Non-pigmented ciliary epithelial cell (primary cell): ENCODE data around the gene SNIP1.
"Not testable (repeated sequence)": the region's sequence is repeated elsewhere in the genome, so short reads cannot be mapped to it uniquely, and the experiment has no call there.

Source experiments
- DNase-seq: peaks from one replicate; pipeline ENCODE4 v3.0.0-alpha.2; 2010; ENCODE audit warnings: low read depth

The SNIP1 gene, protein sequence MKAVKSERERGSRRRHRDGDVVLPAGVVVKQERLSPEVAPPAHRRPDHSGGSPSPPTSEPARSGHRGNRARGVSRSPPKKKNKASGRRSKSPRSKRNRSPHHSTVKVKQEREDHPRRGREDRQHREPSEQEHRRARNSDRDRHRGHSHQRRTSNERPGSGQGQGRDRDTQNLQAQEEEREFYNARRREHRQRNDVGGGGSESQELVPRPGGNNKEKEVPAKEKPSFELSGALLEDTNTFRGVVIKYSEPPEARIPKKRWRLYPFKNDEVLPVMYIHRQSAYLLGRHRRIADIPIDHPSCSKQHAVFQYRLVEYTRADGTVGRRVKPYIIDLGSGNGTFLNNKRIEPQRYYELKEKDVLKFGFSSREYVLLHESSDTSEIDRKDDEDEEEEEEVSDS

DNA sequence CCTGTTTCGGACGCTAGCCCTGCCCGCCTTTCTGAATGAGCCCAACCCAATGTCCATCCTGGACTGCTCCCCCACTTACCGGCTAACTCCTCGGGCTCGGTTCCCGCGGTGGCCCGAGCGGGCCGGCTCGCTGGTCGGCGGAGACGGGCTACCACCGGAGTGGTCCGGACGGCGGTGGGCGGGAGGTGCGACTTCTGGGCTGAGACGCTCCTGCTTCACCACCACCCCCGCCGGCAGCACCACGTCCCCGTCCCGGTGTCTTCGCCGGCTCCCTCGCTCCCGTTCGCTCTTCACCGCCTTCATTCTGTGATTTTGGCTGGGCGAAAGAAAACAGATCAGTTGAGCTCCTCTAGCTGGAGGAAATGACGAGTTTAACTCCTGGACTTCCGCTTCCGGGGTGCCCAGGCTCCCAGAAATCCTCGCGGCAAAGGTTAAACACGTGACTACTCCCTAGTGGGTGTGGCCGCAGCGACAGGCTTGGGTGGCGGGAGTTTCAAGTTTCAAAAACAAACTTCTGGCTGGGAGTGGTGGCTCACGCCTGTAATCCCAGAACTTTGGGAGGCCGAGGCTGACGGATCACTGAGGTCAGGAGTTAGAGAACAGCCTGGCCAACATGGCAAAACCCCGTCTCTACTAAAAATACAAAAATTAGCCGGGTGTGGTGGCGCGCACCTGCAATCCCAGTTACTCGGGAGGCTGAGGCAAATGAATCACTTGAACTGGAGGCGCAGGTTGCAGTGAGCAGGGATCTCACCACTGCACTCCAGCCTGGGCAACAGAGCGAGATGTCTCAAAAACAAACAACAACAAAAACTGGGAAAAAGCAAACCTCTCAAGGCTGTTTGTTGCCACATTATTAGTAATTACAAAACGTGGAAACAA lies at the start of gene SNIP1:
SNIP1 (minus strand) TSS at position 367 of the 882 bp plus-strand sequence; CDS start at position 303, 64 bp downstream.
- DNase-seq: peak; percentile 70

DNA sequence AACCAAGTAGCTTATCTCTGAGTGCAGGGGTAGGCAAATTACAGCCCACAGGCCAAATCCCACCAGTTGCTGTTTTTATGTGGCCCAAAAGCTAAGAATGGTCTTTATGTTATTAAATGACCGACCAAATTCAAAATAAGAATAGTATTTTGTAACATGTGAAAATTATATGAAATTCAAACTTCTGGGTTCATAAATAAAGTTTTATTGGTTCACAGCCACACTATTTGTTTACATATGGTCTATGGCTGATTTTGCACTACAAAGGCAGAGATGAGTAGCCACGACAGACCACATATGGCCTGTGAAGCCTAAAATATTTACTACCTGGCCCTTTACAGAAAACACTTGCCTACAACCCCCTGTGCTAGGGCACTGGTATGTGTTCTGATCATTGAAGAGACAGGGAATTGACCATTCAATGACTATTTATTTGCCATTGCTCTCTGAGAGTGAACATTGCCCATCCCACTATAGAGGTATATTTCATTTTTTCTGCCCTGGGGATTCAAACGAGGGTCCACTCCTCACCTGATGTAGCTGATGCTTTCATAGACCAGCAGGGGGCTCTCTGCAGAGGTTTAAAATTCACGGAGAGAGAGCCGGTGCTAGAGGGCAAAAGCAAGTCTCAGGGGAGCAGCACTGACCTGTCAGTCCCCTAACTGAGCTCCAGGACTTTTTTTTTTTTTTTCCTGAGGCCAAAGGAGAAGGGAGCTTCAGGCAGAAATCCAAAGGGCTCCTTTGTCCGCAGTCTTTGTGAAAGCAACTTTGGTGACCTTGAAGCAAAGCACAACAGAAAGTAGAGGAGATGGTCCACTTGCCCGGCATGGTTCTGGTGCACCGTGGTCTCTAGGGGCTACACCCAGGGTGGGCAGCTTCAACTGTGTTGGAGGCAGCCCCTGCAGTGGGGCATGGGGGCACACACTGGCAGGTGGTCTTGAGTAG lies 48.9 kb upstream of the SNIP1 start:
- no peak for DNase-seq

DNA sequence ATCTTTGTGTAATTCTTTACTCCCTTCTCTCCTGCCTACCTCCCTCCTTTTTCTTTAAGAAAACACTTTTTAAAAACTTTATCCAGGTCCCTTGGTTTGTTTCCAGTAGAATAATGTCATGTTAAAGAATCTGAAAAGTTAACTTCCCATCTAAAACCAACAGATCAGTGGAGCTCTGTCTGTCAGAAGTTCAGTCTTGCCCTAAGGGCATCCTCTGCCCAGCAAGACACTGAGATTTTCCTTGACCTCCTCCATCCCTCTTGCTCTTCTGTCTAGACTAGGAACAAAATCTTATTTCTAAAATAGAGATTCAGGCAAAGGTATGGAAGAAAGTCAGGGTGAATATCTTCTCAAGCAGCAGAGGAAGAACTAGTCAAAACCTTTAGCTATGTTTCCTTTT lies 47.3 kb upstream of the SNIP1 start:
- no peak for DNase-seq

DNA sequence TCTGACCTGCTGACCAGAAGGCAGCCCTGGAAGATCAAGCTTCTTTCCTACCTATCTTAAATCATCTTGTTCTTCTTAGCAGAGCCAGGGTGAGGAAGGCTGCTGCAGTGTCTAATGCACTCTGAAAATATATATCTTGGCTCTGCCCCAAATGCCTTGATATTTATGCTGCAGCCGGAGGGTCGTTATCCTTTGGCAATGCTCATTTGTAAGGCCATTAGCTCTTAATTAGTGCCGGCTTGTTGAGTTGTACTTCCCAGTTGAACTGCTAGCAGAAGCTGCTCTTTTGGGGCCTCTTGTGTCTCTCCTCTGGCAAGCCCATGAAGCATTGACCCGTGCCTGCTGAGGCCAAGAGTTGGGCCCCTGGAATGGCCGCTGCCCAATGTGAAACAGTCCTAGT lies 45.8 kb upstream of the SNIP1 start:
- no peak for DNase-seq

DNA sequence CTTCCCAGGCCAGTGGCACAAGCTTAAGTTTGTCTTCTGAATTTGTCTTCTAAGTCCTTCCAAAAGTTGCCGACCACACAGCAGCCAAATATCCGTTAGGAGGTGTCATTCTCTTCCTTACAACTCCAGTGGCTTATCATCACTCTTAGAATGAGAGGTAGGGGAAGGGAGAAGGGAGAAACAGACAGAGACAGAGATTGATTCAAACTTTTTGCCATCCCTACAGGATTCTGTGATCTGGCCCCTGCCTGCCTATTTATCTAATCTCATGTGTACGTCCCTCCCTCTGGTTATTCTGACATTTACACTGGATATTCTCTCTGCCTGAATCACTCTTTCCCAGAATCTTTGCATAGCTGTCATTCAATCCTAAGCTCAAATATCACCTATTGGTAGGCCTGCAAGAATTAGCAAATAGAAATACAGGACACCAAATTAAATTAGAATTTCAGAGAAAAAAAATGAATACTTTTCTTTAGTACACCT lies 42.1 kb upstream of the SNIP1 start:
- DNase-seq: no peak

DNA sequence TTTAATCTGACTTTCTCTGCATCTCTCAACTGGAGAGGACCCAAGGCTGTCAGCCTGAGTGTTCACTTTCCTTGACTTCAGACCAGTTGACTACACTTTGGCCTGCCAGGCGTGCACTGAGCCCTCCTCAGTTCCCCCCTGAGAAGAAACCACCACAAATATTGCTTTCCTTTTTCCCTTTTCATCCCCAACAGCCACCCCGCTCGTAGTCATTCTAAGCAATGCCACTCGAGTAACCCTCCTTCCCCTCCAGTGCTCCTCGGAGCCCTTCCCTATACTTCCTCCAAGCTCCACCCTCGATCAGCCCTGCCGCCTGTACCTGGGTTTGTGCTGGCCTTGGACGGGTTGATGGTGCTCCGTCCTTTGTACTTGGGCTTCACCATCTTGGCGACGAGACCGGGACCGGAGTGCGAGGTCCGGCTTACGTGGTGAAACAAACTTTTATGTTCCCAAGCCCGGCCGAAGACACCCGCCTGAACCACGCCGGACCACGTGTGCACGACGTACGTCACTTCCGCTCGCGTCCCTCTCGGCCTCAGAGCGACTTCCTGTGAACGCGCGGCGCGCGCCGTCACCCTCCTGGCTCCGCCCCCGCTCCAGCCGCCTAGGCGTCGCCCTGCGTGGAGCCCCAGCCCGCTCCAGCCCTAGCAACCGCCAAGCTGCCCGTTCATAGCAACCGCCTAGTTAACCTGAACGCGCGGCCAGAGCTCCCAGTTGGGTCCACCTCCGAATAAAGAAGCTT lies 41.5 kb upstream of the SNIP1 start, which contains the start of gene GNL2:
GNL2 (minus strand) TSS at position 498 of the 742 bp plus-strand sequence; CDS start at position 383, 115 bp downstream.
- DNase-seq: peak; percentile 82

DNA sequence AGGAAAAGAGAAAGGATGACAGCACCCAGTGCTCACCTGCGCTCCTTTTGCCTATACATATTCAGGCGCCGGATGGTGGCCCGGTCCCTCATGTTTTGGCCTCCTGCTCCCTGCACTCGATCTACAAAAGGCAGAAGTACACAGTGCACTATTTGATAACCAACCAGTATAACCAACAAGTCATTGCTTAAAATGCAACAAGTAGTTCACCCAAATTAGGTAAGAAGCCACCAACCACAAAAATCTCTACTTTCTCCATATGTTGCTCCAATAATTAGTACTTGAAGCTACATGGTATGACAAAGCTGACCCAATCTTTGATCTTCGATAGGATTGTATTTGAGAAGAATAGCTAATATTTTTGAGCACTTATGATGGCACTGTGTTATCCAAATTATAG lies 39.6 kb upstream of the SNIP1 start:
- DNase-seq: no peak

DNA sequence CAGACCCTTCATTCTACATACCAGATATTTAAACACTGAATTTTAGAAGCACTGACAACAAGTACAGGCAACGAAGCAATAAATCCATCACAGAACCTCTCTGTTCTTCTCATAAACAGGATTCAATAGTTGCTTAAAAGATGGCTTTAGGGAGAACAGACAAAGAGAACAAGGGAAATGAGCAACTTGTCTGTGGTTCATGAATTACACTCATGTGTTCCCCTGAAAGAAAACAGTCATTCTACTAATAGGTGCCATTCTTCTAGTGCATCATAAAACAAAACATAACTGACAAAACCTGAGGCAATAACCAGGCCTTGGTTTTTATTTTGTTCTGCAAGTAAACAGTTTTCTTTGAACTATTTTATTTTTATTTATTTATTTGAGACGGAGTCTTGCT lies 34.8 kb upstream of the SNIP1 start:
- DNase-seq: no peak

DNA sequence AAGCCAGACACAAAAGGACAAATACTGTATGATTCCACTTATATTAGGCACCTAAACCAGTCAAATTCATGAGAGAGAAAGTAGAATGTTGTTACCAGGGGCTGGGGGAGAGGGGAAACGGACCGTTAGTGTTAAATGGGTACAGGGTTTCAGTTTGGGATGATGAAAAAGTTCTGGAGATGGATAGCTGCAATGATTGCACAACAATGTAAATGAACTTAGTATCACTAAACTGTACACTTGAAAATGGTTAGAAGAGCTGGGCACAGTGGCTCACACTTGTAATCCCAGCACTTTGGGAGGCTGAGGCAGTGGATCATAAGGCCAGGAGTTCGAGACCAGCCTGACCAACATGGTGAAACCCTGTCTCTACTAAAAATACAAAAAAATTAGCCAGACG lies 30.5 kb upstream of the SNIP1 start:
- not testable (repeated sequence) for DNase-seq

DNA sequence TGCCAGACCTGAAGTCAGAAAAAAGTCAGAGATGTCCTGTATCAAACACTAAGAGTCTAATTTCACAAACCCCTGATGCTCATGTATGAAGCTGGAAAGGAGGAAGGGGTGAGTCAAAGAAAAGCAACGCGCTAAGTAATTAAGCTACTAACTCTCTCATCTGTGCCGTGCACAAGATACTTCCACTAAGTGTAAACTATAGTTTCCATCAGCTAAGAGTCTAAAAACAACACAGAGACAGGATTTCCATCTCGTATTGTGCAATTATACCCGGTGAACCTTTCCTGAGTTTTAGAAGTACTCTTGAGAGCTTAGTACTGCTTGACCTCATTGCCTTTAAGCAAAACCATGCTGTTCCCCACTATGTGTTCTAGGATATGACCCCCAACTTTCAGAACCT lies 21.6 kb upstream of the SNIP1 start:
- DNase-seq: peak; percentile 19

DNA sequence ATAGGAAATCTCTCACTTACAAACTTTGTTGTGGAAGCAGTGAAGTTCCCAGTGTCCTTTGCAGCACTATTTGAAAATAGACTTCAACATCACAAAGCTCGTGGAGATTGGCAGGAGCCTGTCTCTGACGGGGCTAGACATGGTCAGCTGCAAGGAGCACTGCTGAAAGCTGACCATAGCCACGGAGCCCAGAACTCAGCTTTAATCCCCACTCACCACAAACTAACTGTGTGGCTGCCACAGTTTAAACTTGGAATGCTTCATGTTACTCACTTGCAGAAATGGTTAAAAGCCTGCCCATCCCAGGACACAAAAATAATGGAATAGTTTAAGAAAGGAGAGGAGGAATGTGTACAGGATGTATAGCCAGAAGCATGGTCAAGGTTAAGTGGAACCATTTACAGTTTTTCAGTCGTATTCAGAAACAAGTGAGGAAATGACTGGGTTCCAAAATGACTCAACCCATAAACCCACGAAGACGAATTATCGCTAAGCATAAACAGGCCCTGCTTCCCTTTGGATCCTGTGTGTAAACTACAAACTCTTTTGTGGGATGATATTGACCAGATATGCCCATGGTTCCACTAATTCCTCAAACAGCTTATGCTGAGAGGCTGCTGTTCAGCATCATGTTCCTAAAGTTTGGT lies 20.9 kb upstream of the SNIP1 start:
- DNase-seq: peak; percentile 56

DNA sequence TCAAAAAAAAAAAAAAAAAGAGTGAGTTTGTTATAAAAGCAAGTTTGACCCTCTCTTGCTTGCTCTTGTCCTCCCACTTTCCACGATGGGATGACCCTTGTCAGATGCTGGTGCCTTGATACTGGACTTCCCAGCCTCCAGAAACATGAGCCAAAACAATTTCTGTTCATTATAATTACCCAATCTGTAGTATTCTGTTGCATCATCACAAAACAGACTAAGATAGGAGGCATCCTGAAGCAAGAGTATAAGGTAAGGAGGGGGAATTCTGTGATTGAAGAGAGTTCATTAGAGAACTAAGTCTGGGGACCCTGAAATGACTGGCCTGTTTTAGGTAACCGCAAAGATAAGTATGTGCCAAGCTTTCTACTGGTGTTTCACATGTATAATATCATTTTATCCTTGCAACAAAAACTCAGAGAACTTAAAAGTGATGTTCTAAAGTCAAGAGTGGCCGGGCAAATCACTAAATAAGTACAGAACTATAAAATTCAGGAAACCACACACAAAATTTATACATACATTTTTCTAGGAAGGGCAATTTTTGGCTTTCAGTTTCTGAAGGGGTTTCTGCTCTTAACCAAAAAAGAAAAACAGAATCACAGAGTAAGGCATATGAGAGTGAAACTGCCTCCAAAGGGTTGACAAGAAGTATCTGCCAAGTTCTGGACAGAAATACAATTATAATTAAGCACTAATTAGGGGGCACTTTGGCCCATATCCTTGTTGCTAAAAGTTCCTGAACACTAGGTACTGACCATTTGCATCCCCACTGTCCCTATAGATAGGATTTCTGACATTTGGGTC lies 16.6 kb upstream of the SNIP1 start:
- no peak for DNase-seq

DNA sequence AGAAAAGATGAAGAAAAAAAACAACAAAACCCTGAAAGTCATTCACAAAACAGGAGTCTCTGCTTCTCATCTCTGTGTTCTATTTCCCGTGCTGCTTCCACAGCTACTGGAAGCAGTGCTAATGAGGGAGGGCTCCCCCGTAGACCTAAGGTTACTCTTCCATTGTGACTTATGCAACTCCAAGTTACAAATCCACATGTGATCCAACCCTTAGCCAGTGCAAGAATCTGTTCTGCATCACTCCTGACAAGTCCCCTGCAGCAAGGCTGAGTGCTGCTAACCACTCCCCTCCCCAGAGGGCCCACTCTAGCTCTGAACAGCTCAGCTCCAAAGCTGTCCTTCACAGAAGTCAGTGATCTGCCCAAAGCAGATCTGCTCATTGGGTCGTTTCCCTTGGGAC lies 12.9 kb upstream of the SNIP1 start:
- no peak for DNase-seq

DNA sequence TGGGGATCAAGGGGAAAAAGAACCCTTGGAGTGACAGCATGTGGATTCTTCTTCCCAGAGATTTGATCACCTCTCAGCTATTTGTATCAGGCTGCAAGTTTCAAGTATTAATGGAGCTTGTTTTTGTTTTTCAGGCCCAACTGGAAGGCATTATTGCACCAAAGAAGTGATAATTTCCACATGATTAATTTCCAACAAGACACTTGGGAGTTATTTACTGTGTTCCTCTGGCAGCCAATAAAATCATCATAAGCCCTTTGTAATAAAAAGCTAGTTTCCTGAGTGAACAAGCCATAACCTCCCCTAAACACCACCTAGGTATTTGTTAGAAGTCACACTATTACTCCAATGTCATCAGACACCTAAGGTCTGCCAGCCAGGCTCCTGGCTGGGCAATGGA lies 10.8 kb upstream of the SNIP1 start:
- DNase-seq: no peak

DNA sequence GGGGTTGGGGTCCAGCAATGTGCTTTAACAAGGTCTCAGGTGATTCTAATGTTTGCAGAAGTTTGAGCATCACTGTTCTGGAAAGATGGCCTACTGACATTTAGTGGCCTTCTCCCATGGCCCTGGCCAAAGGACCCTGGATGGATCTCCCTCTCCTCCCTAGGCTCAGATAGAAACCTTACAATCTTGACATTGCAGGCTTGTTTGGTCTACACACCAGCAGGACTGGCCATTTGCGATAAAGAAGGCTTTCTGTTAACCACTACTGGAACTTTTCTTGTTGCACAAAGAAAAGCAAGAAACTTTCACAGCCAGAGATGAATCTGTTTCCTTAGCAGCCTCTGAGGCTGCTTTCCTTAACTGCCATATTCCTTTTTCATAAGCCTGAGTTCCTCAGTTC lies 8.9 kb upstream of the SNIP1 start:
- DNase-seq: no peak

DNA sequence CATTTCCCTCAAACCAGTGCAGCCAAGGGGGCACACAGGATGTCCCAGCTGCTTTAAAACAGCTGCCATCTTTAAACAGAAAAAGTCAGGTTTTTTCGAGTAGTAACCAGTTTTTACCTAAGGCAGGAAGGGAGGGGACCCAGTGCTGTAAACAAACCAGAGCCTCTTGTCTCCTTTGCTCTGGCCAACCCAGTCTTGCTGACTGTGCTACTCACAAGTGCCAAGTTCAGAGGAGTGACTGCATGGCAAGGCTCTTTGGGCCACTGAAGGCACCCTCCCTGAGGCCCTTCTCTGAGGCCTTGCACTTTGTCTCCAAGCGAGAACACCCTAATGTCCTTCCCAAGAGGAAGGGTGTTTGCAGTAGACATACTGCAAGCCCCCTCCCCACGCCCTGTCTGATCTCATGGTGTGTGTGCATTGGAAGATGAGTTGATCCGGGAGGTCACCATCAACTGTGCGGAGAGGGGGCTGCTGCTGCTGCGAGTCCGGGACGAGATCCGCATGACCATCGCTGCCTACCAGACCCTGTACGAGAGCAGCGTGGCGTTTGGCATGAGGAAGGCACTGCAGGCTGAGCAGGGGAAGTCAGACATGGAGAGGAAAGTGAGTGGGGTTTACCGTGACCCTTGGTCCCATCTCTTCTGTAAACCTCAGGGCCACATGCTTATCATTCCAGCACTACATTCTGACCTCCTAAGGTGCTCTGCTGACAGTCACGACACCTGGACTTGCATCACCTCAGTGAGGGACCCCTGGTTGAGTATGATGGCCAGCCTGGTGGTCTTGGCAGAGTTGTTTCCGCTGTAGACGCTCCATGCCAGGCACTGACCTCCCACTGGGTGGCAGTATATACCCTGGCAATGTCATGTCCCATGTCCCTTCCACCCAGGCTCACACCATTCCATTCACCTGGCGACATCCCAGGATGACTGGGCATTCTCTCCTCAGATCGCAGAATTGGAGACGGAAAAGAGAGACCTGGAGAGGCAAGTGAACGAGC lies 7.3 kb upstream of the SNIP1 start:
- no peak for DNase-seq

DNA sequence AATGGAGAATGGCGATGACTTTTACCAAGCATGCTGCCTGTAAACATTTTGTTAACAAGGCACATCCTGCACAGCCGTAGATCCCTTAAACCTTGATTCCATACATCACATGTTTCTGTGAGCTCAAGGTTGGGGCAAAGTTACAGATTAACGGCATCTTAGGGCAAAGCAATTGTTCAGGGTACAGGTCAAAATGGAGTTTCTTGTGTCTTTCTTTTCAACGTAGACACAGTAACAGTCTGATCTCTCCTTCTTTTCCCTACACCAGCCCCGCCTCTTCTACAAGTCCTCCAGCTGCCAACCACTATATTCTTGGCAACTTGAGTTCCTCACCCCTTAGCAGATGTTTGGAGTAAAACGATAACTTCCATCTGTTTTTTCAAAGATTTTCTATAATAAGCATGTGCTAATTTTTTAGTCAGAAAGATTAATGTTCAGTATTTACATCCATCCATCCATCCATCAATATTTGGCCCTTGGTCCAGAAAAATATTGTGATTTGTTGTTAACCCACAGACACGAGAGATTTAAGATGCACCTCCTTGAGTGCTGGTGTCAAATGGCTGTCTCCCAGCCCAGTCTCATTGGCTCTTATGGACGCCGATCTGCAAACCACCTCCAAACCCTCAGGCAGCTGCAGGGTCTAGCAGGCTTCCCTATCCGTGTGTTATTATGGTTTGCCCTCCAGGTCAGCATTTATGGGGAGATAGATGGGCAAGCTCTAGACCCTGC lies 6.5 kb upstream of the SNIP1 start:
- DNase-seq: no peak

DNA sequence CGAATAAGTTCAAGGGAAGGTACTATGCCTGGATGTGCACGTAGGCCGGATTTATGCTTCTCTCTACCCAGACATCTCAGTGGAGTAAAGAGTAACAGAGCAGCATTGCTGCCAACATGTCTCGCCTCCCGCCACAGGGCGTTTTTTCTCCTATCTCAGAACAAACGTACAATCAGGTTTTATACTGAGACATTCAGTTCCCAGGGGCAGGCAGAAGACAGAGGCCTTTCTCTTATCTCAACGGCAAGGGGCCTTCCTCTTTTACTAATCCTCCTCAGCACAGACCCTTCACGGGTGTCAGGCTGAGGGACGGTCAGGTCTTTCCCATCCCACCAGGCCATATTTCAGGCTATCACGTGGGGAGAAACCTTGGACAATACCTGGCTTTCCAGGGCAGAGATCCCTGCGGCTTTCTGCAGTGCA lies 5.9 kb upstream of the SNIP1 start:
- not testable (repeated sequence) for DNase-seq
